ENCODE measurements around the gene ARHGEF7. TPM values are rescaled to one million over a fixed set of nuclear protein-coding genes. Genes with fewer than 3 reads are reported as not detected.

ARHGEF7 gene
- total RNA-seq, 1 donor from 2014 or later, result 270 TPM

GRCh38 chr13:111215081-111216047 lies 100.3 kb downstream of the ARHGEF7 start:
- H3K4me3 Mint-ChIP-seq (ENCODE audit: unreplicated experiment), result no peak overlapping the region
- TF ChIP-seq CTCF (IDR thresholded peaks at IDR 0.05; ENCODE audit: unreplicated experiment), result no peak
- peaks cover 10% of the 10 kb centered on the region for H3K27me3 Mint-ChIP-seq (ENCODE audit: unreplicated experiment)
- H3K27ac Mint-ChIP-seq (ENCODE audit: unreplicated experiment), result peak overlapping the region; percentile 16
- H3K4me1 Mint-ChIP-seq (ENCODE audit: unreplicated experiment), result peaks cover 62% of the 10 kb centered on the region
- H3K9me3 Mint-ChIP-seq (ENCODE audit: unreplicated experiment), result no peaks in the 10 kb centered on the region
- peaks cover 50% of the 10 kb centered on the region for H3K36me3 Mint-ChIP-seq (ENCODE audit: low read depth, unreplicated experiment)
- no peak for DNase-seq (ENCODE audit: low spot score)

GRCh38 chr13:111216166-111216960 lies 101.3 kb downstream of the ARHGEF7 start:
- DNase-seq (ENCODE audit: low spot score), result no peak
- peaks cover 44% of the 10 kb centered on the region for H3K36me3 Mint-ChIP-seq (ENCODE audit: low read depth, unreplicated experiment)
- peaks cover 52% of the 10 kb centered on the region for H3K4me1 Mint-ChIP-seq (ENCODE audit: unreplicated experiment)
- H3K27ac Mint-ChIP-seq (ENCODE audit: unreplicated experiment), result no peak overlapping the region
- peak; percentile 25 for TF ChIP-seq CTCF (IDR thresholded peaks at IDR 0.05; ENCODE audit: unreplicated experiment)
- H3K4me3 Mint-ChIP-seq (ENCODE audit: unreplicated experiment), result peak overlapping the region; percentile 21
- peaks cover 8% of the 10 kb centered on the region for H3K27me3 Mint-ChIP-seq (ENCODE audit: unreplicated experiment)
- H3K9me3 Mint-ChIP-seq (ENCODE audit: unreplicated experiment), result no peaks in the 10 kb centered on the region

- no peak for TF ChIP-seq CTCF (IDR thresholded peaks at IDR 0.05; ENCODE audit: unreplicated experiment)
- Mint-ChIP-seq H3K4me3 (ENCODE audit: unreplicated experiment) (no peak overlapping the region), H3K36me3 (ENCODE audit: low read depth, unreplicated experiment) (peaks cover 37% of the 10 kb centered on the region), H3K4me1 (ENCODE audit: unreplicated experiment) (peaks cover 41% of the 10 kb centered on the region), H3K27ac (ENCODE audit: unreplicated experiment) (no peak overlapping the region), H3K9me3 (ENCODE audit: unreplicated experiment) (no peaks in the 10 kb centered on the region), H3K27me3 (ENCODE audit: unreplicated experiment) (peaks cover 8% of the 10 kb centered on the region)
- DNase-seq (ENCODE audit: low spot score), result no peak
Measured at GRCh38 chr13:111217641-111218040, 102.5 kb downstream of the ARHGEF7 start.

- peaks cover 26% of the 10 kb centered on the region for H3K36me3 Mint-ChIP-seq (ENCODE audit: low read depth, unreplicated experiment)
- H3K4me3 Mint-ChIP-seq (ENCODE audit: unreplicated experiment), result no peak overlapping the region
- peaks cover 8% of the 10 kb centered on the region for H3K27me3 Mint-ChIP-seq (ENCODE audit: unreplicated experiment)
- no peaks in the 10 kb centered on the region for H3K9me3 Mint-ChIP-seq (ENCODE audit: unreplicated experiment)
- TF ChIP-seq CTCF (IDR thresholded peaks at IDR 0.05; ENCODE audit: unreplicated experiment), result no peak
- peaks cover 26% of the 10 kb centered on the region for H3K4me1 Mint-ChIP-seq (ENCODE audit: unreplicated experiment)
- H3K27ac Mint-ChIP-seq (ENCODE audit: unreplicated experiment), result no peak overlapping the region
- DNase-seq (ENCODE audit: low spot score), result no peak
Measured at GRCh38 chr13:111219280-111219679, 104.2 kb downstream of the ARHGEF7 start.

All from endothelial cell (in vitro differentiated cells).